NCI-H1048 (cell line): ENCODE measurements around the gene TSPAN16.
"Not testable (repeated sequence)": the region's sequence is repeated elsewhere in the genome, so short reads cannot be mapped to it uniquely, and the experiment has no call there.

ENCODE experiments used
- DNase-seq: peaks from one replicate; lab custom pipeline; 2025; lab: John Stamatoyannopoulos, UW

TSPAN16 gene

DNA sequence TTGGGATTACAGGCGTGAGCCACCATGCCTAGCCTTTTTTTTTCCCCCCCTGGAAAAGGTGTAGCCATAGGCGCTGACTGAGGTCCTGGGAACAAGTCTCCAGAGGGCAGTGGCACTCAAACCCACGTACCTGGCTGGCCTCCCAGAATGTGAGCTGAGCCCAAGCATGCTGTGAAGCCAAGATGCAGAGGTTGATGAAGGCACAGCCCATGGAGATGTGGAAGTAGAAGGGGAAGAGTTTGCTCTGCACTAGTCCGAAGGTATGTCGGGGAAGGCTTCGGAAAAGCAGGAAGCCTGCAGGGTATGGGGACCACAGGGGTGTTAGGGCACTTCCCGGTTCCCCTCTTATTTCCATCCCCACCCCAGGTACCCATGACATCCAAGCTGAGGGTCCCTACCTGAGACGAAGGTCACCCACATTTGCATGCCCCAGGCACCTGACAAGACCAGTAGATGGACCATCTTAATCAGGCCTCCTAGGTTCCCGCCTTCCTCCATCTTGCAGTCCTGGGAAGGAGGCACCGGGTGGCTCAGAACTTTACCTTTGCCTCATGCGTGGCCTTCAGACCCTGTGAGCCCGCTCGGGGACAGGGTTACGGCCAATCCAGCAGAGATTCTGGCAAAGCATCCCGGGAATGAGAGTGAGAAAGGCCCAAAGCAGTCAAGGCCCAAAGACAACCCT is 49.3 kb downstream of the TSPAN16 start:
- no peak for DNase-seq

DNA sequence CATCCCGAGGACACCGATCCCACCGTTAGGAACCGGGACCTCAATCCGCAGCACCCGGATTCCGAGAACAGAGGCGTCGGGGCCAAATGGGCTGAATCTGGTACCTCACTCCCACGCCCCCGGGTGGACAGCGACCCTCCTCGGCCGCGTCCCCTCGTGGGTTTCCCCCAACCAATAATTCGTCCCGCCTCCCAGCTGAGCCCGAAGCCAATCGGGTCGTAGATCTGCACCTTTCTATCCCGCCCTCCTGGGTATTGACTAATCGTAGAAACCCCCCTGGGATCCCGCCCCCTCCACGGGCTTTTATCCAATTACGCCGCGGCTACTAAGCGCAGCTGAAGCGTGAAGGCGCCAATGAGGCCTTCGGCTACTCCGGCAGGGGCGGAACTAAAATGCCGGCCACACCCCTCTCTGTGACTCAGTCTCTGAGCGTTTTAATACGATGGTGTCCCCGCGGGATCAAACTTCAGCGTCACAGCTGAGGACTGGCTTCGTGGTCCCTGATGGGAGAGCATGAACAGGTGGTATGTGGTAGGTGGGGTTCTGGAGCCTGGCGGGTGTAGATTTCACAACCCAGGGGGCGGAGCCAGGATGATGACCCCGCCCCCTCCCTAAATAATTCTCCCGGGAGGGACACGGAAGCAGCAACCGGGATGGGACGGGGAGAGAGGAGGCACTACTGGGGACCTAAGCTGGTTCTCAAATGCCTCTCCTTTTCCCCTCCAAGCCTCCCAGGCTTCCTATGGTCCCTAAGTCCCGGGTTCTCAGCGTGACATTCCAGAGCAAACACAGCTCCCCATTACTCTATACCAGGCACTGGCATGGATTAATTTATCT is 50.4 kb downstream of the TSPAN16 start, which contains the start of the genes CCDC159 and TMEM205:
TSS of gene CCDC159 (plus strand) at position 416 of the 837 bp plus-strand sequence. CDS start at position 504, 88 bp downstream.
TSS of gene TMEM205 (minus strand) at position 165 of the 837 bp plus-strand sequence. CDS start 649 bp downstream, outside the sequence.
- DNase-seq, result peak; percentile 98

DNA sequence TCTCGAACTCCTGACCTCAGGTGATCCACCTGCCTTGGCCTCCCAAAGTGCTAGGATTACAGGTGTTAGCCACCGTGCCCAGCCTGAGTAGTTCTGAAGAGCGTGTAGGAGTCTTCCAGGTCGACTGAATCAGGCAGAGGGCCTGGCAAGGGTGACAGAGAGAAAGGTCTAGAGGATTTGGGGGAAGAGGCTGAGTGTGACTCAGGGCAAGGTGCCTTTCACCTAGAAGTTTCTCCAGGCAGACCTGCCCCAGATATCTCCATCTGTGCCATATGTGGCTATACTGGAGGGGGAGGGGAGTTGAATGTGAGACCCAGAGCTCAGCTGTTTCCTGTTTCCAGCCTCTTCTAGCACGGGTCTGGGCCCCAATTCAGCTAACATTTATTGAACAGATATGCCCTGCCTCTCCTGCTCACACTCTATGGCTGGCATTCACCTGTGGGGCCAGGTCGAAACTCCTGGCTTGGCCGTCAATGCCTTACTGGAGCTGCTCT is 51.6 kb downstream of the TSPAN16 start:
- DNase-seq, result no peak

DNA sequence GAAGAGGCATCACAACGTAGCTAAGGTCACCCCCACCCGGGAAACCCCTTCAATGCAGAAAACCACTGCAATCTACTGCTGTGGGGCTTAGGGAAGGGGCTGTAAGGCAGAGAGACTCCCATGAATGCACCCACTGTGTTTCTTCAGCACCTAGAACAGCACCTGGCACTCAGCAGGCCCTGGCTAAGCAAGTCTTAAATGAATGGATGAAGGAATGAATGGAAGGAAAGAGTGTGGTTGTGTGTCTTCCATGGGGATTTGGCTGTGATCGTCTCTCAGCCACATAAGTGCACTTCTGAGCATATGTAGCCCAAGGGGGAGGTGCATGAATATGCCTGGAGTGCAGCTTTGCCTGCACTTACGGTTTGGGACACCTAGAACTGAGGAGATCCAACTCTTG is 53.2 kb downstream of the TSPAN16 start:
- DNase-seq, result no peak

DNA sequence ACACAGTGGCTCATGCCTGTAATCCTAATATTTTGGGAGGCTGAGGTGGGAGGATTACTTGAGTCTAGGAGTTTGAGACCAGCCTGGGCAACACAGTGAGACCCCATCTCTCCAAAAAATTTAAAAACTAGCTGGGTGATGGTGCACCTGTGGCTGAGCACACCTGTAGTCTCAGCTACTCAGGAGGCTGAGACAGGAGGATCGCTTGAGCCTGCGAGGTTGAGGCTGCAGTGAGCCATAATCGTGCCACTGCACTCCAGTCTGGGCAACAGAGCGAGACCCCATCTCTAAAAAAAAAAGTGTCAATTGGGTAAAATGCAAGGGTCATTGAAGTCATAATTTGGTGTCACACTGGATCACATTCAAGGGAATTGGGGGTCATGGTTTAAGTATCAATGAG is 58.1 kb downstream of the TSPAN16 start:
- DNase-seq, result not testable (repeated sequence)

DNA sequence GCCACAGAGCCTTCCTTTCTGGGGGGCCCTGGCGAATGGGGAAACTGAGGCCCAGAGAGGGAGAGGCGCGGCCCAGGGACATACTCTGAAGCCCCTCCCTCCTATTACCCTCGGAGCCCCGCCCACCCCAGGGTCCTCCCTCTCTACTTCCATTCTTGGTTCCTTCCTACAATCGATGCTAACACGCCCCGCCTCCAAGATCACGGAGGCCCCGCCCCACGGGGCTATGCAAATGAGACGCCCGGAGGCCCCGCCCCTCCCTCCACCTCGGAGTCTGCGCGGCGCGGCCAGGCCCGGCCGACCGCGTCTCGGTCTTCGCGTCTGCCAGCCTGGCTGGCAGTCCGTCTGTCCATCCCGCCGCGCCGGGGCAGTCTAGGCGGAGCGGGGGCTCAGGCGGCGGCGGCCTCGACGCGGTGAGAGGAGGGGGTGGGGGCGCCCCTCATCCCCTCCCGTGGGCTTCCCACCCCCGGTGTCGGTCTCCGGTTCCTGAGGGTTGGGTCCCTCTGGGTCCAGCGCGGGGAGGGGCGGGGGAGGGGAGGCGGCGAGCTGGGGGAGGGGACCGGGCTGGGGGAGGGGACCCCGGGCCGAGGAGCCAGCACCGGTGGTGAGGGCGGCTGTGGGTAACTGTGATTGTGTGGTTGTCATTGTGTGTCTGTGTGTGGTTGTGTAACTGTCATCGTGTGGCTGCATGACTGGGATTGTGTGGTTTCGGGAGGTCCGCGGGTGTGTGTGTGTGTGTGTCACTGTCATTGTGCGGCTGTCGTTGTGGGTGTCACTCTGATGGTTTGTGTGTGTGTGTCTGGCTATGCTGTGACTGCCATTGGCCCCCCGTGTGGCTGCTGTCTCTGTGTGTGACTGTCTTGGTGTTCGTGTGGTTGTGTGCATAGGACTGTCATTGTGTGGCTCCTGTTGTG is 59.5 kb downstream of the TSPAN16 start, which contains the start of gene PLPPR2:
TSS of gene PLPPR2 (plus strand) at position 273 of the 914 bp plus-strand sequence. CDS start 2,242 bp downstream, outside the sequence.
- DNase-seq, result peak; percentile 48

DNA sequence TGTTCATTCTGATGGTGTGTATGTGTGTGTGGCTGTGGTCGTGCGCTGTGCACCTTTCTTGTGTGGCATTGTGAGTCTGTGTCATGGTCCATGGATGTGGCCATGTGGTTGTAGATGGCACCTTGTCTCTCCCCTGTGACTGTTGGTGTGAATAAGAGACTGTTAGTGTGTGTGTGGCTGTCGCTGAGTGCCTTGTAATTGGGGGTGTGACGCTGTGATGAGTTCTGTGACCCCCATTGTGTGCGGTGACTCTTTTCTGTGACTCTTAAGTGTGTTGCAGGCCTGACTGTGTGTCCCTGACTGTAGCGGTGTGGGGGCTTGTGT is 60.1 kb downstream of the TSPAN16 start:
- DNase-seq, result no peak

DNA sequence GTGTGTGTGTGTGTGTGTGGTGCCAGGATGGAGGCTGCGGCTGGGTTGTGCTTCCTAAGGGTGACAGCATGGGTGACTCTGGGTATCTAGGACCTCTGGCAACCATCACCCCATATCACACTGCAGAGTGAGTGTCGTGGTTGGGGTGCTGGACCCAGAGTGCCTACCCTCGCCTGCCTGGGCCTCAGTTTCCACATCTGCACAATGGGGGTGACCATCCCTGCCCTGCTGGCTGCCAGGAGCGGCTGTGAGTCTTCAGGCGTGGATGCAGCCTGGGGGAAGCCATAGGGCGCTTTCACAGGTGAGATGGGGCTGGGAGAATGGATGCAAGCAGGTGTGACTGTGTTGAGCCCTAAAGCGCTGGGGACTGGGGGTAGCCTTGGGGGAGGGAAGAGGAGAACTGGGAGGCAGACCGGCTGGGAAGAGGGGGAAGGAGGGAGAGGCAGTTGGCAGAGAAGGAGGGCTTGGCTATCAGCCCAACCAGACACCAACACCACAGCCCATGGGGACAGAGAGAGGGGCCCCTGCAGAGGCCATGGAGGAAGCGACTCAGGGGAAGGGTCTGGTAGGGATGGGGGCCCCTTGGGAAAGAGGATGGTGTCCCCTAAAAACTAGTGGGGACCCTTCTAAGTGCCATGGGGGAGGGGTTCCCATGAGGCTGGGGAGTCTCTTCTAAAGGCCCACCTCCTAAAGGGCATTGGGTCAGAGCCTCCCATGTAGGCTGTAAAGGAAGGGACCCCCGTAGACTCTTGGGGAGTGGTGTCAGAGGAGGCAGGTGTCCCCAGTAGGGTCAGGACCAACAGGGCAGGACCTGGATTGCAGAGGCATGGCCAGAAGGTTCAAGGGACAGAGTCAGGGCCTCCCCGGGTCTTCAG is 61.0 kb downstream of the TSPAN16 start:
- no peak for DNase-seq

DNA sequence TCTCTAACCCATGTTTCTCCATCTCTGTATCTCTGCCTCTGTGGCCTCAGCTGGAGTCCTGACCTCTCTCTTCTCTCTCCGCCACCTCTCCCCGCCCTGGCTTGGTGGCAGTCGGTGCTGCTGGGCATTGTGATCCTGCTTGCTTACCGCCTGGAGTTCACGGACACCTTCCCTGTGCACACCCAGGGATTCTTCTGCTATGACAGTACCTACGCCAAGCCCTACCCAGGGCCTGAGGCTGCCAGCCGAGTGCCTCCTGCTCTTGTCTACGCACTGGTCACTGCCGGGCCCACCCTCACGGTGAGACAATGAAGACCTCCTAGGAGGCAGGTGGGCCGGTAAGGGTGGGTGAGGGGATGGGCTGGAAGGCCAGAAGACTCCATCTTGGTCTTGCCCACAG is 63.5 kb downstream of the TSPAN16 start:
- no peak for DNase-seq

DNA sequence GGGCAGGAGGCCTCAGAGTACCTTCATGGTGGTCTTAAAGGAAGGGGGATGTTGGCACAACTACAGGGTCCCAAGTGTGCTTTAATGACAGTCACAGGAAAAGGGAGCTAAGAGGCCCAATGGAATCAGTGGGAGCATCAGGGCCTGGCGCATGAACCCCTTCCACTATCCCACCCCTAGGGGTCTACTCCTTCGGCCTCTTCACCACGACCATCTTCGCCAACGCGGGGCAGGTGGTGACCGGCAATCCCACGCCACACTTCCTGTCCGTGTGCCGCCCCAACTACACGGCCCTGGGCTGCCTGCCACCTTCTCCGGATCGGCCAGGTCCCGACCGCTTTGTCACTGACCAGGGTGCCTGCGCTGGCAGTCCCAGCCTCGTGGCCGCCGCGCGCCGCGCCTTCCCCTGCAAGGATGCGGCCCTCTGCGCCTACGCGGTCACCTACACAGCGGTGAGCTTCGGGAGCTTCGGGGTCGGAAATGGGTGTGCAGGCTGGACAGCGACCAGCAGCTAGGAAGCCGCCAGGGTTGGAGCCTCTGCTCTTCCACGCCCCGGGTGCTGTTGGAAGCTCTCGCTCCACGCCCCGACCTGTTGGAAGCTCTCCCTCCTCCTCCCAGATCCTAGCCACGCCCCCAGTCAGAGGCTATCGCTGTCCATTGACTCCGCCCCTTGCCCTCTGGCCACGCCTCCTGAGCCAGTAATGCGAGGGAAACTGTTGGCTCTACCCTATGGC is 65.2 kb downstream of the TSPAN16 start:
- DNase-seq, result no peak

DNA sequence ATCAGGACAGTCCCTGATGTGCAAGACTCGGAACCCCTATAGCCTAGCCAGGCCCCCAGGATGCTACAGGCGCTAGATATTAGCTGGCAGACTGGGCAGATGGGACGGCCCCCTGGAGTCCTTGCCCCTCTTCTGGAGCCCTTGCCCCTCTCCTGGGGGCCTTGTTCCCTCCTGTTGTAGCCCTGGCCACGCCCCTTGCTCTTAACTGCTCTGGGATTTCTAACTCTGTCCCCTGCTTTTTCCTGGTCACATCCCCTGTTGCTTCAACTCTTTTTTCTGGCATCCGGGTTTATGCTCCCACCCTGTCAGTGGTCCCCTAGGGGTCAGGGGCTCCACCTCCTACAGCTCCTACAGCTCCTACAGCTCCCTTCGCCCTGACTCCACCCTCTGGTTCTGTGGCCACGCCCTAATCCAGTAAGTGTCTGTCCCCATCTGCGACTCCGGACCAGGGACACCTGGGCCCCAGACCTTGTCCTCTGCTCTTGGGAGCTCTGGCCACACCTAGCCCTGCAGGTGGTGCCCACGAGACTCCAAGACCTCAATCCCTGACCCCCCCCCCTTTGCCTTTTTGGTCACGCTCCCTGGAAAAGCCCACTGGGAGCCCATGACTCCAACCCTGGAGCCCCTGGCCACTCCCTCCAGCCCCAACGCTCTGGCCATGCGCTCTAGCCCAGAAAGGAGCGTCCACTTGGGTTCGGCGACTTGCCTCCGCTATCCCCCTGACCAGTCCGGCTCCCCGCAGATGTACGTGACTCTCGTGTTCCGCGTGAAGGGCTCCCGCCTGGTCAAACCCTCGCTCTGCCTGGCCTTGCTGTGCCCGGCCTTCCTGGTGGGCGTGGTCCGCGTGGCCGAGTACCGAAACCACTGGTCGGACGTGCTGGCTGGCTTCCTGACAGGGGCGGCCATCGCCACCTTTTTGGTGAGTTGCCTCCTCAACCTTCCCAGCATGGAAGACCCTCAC is 66.1 kb downstream of the TSPAN16 start:
- no peak for DNase-seq

DNA sequence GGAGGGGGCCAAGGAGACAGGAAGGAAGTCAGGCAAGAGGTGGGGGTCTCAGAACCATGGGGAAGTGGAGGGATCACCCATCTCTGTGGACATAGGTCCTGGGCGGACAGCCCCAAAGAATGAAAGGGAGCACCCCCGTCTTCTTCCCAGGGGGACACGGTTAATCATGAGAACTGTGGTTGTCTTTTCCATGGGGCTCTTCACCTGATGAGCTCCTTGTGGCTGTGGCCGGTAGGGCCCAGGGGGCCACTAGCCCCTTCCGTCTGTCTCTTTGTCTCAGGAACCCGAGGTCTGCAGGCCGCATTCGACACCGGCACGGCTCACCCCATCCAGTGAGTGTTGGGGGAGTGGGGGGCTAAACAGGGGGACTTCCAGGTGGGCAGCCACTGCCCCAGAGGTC is 67.9 kb downstream of the TSPAN16 start:
- DNase-seq, result no peak

DNA sequence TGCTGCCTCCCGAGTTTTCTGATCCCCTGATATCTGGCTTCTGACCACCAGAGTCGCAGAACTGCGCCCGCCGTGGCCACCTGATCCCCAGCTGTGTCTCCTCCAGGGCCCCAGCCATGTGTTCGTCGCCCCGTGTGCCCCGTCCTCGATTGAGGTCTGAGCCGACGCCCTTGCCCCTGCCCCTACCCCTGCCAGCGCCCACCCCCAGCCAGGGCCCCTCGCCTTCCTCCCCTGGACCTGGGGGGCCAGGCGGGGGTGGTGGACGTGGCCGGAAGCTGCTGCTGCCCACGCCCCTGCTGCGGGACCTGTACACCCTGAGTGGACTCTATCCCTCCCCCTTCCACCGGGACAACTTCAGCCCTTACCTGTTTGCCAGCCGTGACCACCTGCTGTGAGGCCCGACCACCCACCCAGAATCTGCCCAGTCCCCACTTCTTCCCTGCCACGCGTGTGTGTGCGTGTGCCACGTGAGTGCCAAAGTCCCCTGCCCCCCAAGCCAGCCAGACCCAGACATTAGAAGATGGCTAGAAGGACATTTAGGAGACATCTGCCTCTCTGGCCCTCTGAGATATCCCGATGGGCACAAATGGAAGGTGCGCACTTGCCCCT is 68.4 kb downstream of the TSPAN16 start:
- no peak for DNase-seq

DNA sequence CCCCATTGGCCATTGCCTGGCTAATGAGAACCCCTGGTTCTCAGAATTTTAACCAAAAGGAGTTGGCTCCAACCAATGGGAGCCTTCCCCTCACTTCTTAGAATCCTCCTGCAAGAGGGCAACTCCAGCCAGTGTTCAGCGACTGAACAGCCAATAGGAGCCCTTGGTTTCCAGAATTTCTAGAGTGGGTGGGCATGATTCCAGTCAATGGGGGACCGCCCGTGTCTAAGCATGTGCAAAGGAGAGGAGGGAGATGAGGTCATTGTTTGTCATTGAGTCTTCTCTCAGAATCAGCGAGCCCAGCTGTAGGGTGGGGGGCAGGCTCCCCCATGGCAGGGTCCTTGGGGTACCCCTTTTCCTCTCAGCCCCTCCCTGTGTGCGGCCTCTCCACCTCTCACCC is 69.0 kb downstream of the TSPAN16 start:
- no peak for DNase-seq
